Left lung (tissue), 10 donors: ENCODE results near the gene ISL2. TPM values are rescaled to one million over a fixed set of nuclear protein-coding genes. Genes with fewer than 3 reads are reported as not detected.

ENCODE experiments used
- ATAC-seq: fragments of 200-7000 bp; cut with Tn5 transposase; one replicate; pipeline ENCODE4 v1.9.1; 2020; ENCODE audit warnings: moderate library complexity
- DNase-seq, 4 donors: peaks; one replicate each; pipeline ENCODE4 v3.0.0-alpha.2; 2013 to 2020
- H3K27ac ChIP-seq, 2 donors: fragments of 200-600 bp; sonication (generic) in 1 of 2; one replicate each; pipeline versions ENCODE4 v1.5.0 to v1.8.0; 2020 to 2021
- H3K27me3 ChIP-seq, 2 donors: fragments of 200-600 bp; sonication (generic) in 1 of 2; one replicate each; pipeline versions ENCODE4 v1.5.0 to v1.8.0; 2020 to 2021
- H3K36me3 ChIP-seq, 2 donors: fragments of 200-600 bp; sonication (generic) in 1 of 2; one replicate each; pipeline versions ENCODE4 v1.5.0 to v1.8.0; 2020 to 2021
- H3K4me1 ChIP-seq, 2 donors: fragments of 200-600 bp; one replicate each; pipeline ENCODE4 v1.8.0; 2021
- H3K4me3 ChIP-seq, 2 donors: fragments of 200-600 bp; sonication (generic) in 1 of 2; one replicate each; pipeline versions ENCODE4 v1.5.0 to v1.8.0; 2020 to 2021; ENCODE audit warnings: mild to moderate bottlenecking in 1 of 2
- H3K9me3 ChIP-seq, 2 donors: fragments of 200-600 bp; sonication (generic) in 1 of 2; one replicate each; pipeline versions ENCODE4 v1.5.0 to v1.8.0; 2020 to 2021
- intact Hi-C, 2 donors: fragments of 100-400 bp; cut with DNase I; formaldehyde crosslinking; loops; one replicate each; pipeline versions ENCODE4 v1.11.2 to v1.14.2; 2022
- polyA plus RNA-seq, 6 donors: library from polyadenylated mRNA; unstranded; fragments of 120-200 nt; gene quantifications; one replicate each; pipeline ENCODE4 v1.2.1, GENCODE V29; 2013; ENCODE audit not compliant: insufficient read length in 6 of 6
- total RNA-seq, 2 donors: library from RNA; stranded (reverse); fragmentation: NEBNext Ultra II Directional; extraction: Animal tissue kit (Norgen Biotek cat#: 25700); gene quantifications; one replicate each; pipeline ENCODE4 v1.2.1, GENCODE V29; 2021
- TF ChIP-seq, protein P1 (sequence below), 2 donors: fragments of 200-600 bp; sonication (generic) in 1 of 2; IDR thresholded peaks; one replicate each; pipeline versions ENCODE4 v1.5.0 to v1.8.0; 2021; ENCODE audit warnings: antibody characterized with exemption in 2 of 2
- donor health status: DM: no; HTN: yes; CAD: no.
- donor health status: DM: no; HTN: no; CAD: no.

ISL2 gene
- total and polyA plus RNA-seq, 8 donors, result 0.11 to 0.39 (median 0.16) TPM; not detected in 4

DNA sequence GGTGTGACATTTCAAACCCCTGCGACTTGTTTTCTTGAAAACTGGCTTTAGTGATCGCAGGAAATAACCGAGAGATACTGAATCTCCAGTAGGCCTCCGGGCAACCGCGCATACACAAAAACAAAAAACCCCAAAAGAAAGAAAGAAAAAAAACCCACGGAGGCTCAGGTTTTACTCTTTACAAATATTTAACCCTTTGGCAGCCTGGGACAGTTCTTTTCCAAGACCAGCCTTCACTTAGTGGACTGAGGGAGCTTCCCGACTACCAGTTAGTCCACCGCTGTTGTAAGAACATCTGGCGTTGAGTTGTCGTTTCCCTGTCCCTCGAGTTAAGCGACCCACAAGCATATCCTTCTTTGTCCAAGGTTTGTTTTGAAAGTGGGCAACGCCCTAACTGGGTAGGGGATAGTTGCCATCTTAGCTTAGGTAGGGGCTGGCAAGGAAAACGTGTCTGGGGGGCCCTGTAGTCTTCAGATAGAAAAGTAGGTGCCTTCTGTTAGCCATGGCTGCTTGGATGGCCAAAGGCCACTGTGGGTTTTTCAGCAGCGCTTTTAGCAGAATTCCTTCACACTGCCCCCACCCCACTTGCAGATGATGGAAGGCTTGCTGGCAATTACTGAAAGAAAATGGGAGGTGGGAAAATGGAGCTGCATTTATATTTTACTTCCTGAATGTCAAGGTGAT, 6.9 kb downstream of the ISL2 start:
- TF ChIP-seq, protein P1, sequence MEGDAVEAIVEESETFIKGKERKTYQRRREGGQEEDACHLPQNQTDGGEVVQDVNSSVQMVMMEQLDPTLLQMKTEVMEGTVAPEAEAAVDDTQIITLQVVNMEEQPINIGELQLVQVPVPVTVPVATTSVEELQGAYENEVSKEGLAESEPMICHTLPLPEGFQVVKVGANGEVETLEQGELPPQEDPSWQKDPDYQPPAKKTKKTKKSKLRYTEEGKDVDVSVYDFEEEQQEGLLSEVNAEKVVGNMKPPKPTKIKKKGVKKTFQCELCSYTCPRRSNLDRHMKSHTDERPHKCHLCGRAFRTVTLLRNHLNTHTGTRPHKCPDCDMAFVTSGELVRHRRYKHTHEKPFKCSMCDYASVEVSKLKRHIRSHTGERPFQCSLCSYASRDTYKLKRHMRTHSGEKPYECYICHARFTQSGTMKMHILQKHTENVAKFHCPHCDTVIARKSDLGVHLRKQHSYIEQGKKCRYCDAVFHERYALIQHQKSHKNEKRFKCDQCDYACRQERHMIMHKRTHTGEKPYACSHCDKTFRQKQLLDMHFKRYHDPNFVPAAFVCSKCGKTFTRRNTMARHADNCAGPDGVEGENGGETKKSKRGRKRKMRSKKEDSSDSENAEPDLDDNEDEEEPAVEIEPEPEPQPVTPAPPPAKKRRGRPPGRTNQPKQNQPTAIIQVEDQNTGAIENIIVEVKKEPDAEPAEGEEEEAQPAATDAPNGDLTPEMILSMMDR (IDR thresholded peaks at IDR 0.05), result no peak
- no peak overlapping the region for H3K4me3 ChIP-seq
- no peak for DNase-seq
- H3K4me1 ChIP-seq, result peaks cover 26 to 71% of the 10 kb centered on the region in 2 donors
- no peak for ATAC-seq
- no peak overlapping the region for H3K27ac ChIP-seq
- no peaks in the 10 kb centered on the region for H3K9me3 ChIP-seq
- peaks cover 99 to 100% of the 10 kb centered on the region in 2 donors for H3K27me3 ChIP-seq
- no peaks in the 10 kb centered on the region for H3K36me3 ChIP-seq
- intact Hi-C loops, result no loop called here

GRCh38 chr15:76344893-76345582, 8.5 kb downstream of the ISL2 start:
- Histone ChIP-seq H3K4me1 (peaks cover 25 to 56% of the 10 kb centered on the region in 2 donors), H3K4me3 (no peak overlapping the region), H3K27me3 (peaks cover 85 to 92% of the 10 kb centered on the region in 2 donors), H3K27ac (no peak overlapping the region), H3K36me3 (no peaks in the 10 kb centered on the region), H3K9me3 (no peaks in the 10 kb centered on the region)
- DNase-seq, result no peak
- ATAC-seq, result no peak
- intact Hi-C loops, result no loop called here
- TF ChIP-seq, protein P1 (IDR thresholded peaks at IDR 0.05), result no peak

DNA sequence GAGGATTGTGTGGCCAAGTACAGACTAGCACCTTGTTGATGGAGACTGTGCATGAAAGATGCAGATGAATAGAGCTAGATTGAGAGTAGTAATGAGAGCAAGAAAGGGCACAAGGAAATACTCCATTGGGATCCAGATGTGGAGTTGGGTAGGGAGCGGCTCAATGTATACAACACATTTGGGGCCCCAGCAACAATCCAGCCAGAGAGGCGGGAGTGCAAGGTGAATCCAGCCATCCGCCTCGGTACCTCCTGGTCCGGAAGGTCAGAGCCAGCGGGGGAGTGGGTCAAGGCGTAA, 9.0 kb downstream of the ISL2 start:
- peaks cover 80 to 87% of the 10 kb centered on the region in 2 donors for H3K27me3 ChIP-seq
- peaks cover 20 to 51% of the 10 kb centered on the region in 2 donors for H3K4me1 ChIP-seq
- TF ChIP-seq, protein P1 (IDR thresholded peaks at IDR 0.05), result no peak
- ATAC-seq (no peak), DNase-seq (no peak)
- no peak overlapping the region for H3K27ac ChIP-seq
- no peaks in the 10 kb centered on the region for H3K9me3 ChIP-seq
- H3K36me3 ChIP-seq, result no peaks in the 10 kb centered on the region
- H3K4me3 ChIP-seq, result peak overlapping the region in 1 of 2 donors; percentile 32
- intact Hi-C loops, result no loop called here

- Histone ChIP-seq H3K4me1 (peaks cover 17 to 46% of the 10 kb centered on the region in 2 donors), H3K27me3 (peaks cover 74 to 82% of the 10 kb centered on the region in 2 donors), H3K4me3 (peak overlapping the region; percentile 31 to 32), H3K9me3 (no peaks in the 10 kb centered on the region), H3K36me3 (no peaks in the 10 kb centered on the region), H3K27ac (no peak overlapping the region)
- intact Hi-C loops, result no loop called here
- DNase-seq (peak in 1 of 4 donors; percentile 79), ATAC-seq (peak; percentile 56)
- TF ChIP-seq, protein P1 (IDR thresholded peaks at IDR 0.05), result no peak
These were observed 9.5 kb downstream of the ISL2 start for GRCh38 chr15:76345880-76346668.
